ENCODE results near the gene TEAD2.

Gene TEAD2

DNA sequence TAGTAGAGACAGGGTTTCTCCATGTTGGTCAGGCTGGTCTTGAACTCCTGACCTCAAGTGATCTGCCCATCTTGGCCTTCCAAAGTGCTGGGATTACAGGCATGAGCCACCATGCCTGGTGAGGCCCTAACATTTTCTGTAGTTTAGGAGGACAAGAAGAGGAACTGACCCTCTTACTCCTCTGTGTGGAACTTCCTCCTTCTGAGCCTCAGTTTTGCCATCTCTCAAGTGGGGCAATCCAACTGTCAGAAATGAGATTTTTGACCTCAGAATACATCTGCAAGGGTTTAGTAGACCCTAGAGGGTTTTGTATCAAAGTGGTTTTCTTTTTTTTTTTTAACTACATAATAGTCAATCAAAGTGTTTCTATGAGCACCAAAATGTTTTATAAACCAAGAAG, 3.9 kb upstream of the TEAD2 start:
- Mint-ChIP-seq H3K4me3 (no peak overlapping the region), H3K9me3 (peaks cover 3% of the 10 kb centered on the region), H3K27ac (no peak overlapping the region), H3K36me3 (ENCODE audit: low read depth) (no peaks in the 10 kb centered on the region), H3K4me1 (ENCODE audit: low read depth) (peaks cover 11% of the 10 kb centered on the region), H3K27me3 (peaks cover 16% of the 10 kb centered on the region)
- no peak for DNase-seq

DNA sequence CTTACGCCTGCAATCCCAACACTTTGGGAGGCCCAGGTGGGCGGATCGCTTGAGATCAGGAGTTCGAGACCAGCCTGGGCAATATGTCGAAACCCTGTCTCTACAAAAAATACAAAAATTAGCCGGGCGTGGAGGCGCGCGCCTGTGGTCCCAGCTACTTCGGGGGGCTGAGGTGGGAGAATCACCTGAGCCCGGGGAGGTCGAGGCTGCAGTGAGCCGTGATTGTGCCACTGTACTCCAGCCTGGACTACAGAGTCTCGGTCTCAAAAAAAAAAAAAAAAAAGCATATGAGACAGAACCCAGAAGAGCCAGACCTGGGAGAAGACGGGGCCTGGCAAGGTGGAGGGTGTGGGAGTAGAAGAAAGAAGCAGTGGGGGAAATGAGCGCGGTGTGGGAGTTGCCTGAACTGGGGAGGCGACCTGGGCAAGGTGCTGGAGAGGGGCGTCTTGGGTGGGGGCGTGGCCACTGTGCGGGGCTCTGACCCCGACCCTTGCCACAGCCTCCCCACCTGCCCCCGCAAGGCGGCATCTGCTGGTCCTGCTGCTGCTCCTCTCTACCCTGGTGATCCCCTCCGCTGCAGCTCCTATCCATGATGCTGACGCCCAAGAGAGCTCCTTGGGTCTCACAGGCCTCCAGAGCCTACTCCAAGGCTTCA, 2.0 kb upstream of the TEAD2 start:
- Mint-ChIP-seq H3K27ac (no peak overlapping the region), H3K27me3 (peaks cover 22% of the 10 kb centered on the region), H3K9me3 (no peaks in the 10 kb centered on the region), H3K4me1 (ENCODE audit: low read depth) (peaks cover 12% of the 10 kb centered on the region), H3K36me3 (ENCODE audit: low read depth) (no peaks in the 10 kb centered on the region), H3K4me3 (no peak overlapping the region)
- DNase-seq = no peak

DNA sequence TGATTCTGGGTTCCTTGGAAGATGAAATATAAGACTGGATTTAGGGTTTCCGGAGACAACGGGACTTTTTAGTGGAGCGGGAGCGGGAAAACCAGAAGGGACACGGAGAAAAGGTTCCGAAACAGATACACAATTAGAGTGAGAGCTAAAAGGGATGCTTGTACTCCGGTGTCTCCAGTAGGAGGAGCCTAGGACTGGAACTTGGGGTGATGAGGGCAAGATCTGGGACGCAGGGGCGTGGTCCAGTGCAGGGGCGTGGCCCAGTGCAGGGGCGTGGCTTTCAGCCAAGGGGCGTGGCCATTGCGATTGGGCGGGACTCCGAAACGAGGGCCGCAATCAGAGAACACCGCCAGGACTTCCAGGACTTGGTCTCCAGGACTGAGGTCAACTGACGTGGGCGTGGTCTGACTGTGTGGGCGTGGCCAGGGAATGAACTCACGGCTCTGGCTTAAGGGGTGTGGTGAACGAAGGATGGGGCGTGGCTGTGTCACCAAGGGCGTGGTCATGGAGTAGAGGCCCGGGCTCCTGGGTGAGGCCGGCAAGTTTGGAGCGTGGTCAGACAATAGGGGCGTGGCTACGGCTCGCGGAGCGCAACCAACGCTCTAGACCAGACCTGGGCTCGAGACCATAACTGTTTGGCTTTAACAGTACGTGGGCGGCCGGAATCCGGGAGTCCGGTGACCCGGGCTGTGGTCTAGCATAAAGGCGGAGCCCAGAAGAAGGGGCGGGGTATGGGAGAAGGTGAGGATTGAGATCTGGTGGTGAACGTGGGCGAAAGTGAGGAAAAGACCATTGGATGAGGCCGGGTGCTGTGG, 1.3 kb upstream of the TEAD2 start, which contains the start of gene DKKL1:
TSS of gene DKKL1 (plus strand) at position 610 of the 815 bp plus-strand sequence. CDS start at position 732, 122 bp downstream.
- peaks cover 17% of the 10 kb centered on the region for H3K27me3 Mint-ChIP-seq
- peaks cover 12% of the 10 kb centered on the region for H3K4me1 Mint-ChIP-seq (ENCODE audit: low read depth)
- H3K36me3 Mint-ChIP-seq (ENCODE audit: low read depth) = no peaks in the 10 kb centered on the region
- no peak within 1 kb of the TSS for H3K27ac Mint-ChIP-seq
- DNase-seq = peak; percentile 83
- no peaks in the 10 kb centered on the region for H3K9me3 Mint-ChIP-seq
- H3K4me3 Mint-ChIP-seq = no peak within 1 kb of the TSS

DNA sequence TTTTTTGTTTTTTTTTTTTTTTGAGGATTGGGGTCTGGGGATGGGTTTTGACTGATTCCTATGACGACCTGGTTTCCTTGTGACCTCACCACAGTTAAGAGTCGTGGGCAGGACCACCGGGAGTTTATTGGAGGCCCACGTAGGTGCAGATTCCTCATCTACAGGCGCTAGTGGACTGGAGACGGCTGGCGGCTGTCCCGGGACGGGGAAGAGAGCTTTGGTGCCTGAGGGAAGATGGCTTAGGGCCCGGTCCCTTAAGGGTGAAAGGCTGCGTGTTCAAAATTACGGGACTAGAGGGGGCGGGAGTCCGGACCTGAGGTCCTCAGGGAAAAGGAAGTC, 682 bp upstream of the TEAD2 start:
- DNase-seq = peak; percentile 58
- Mint-ChIP-seq H3K4me3 (no peak overlapping the region), H3K27me3 (peaks cover 17% of the 10 kb centered on the region), H3K4me1 (ENCODE audit: low read depth) (peaks cover 12% of the 10 kb centered on the region), H3K9me3 (no peaks in the 10 kb centered on the region), H3K27ac (no peak overlapping the region), H3K36me3 (ENCODE audit: low read depth) (no peaks in the 10 kb centered on the region)

DNA sequence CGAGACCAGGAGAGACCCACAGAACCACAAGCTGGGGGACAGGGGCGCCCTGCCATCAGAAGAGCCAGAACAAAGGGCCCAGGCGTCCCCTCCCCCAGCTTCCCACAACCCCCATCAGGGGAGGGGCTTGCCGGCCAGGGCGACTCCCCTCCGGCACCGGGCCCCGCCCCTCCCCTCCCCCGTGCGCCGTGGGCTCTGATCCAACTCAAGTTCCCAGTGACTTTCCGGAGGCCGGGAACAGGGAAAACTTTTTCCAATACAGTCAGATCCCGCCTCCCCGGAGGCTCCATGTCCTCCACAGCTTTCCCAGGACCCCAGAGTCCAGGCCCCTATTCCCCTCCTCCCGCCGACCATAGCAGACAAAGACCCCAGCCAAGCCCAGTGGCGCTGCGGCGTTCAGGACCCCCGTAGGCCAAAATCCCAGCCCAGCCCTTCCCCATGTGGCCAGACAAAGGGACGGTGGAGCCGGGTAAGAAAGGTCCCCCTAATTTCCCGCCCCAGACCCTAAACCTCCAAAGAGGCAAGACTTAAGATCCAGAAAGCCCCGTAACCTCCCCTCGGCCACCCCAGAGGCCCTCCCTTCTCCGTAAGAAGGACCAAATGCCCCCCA, 673 bp downstream of the TEAD2 start:
- peak overlapping the region; percentile 45 for H3K4me3 Mint-ChIP-seq
- H3K27ac Mint-ChIP-seq = no peak overlapping the region
- H3K27me3 Mint-ChIP-seq = peaks cover 22% of the 10 kb centered on the region
- no peak for DNase-seq
- H3K4me1 Mint-ChIP-seq (ENCODE audit: low read depth) = peaks cover 12% of the 10 kb centered on the region
- no peaks in the 10 kb centered on the region for H3K36me3 Mint-ChIP-seq (ENCODE audit: low read depth)
- no peaks in the 10 kb centered on the region for H3K9me3 Mint-ChIP-seq

DNA sequence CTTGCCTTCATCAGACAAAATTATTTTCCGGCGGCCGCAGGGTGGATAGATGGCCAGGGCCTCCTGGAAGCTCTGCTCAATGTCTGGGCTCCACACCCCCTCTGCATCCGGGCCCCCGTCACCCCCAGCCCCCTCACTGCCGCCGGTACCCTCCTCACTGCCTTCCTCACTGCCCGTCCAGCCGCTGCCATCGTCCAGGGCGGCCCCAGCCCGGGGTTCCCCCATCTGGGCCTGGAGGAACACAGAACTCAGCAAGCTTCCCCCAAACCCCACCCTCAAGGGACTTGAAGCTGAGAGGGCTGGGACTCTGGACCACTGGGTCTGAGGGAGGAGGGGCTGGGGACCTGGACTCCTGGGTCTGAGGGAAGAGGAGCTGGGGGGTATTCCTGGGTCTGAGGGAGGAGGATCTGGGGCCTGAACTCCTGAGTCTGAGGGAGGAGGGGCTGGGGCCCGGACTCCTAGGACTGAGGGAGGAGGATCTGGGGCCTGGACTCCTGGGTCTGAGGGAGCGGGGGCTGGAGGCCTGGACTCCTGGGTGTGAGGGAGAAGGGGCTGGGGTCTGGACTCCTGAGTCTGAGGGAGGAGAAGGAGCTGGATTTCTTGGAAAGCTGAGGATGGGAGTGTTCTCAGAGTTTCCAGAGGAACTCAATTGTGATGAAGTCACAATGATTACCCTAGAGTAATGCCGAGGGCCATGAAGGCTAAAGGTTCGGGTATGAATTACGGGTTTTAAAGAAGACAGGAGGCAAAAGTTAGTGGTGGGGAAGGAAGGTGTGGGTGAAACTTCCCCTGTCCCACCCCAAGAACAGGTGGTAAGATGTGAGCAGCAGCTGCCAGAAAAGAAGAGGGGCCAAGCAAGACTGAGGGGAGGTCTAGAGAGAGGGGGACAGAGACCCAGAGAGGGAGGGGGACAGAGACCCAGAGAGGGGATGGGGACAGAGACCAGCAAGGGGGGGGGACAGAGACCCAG, 2.1 kb downstream of the TEAD2 start:
- H3K4me1 Mint-ChIP-seq (ENCODE audit: low read depth) = peaks cover 21% of the 10 kb centered on the region
- no peak for DNase-seq
- no peak overlapping the region for H3K27ac Mint-ChIP-seq
- H3K4me3 Mint-ChIP-seq = no peak overlapping the region
- no peaks in the 10 kb centered on the region for H3K36me3 Mint-ChIP-seq (ENCODE audit: low read depth)
- peaks cover 35% of the 10 kb centered on the region for H3K27me3 Mint-ChIP-seq
- H3K9me3 Mint-ChIP-seq = no peaks in the 10 kb centered on the region

DNA sequence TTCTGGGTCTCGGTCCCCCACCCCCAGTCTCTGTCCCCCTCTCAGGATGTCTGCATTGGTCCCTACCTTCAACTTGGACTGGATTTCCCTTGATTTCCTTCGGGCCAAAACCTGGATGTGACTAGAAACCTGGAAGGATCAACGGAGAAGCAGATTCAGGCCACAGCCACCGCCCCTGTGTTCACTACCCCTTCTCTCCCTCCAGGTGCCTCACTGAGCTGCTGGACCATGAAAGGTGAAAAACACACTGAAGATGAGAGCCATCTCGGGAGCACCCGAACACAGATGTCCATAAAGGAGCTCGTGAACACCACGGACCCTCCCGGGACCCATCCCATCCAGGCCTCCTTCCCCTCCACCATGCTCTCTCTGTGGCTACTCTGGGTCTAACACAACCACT, 5.0 kb downstream of the TEAD2 start:
- Mint-ChIP-seq H3K4me1 (ENCODE audit: low read depth) (peaks cover 18% of the 10 kb centered on the region), H3K27me3 (peaks cover 42% of the 10 kb centered on the region), H3K4me3 (no peak overlapping the region), H3K27ac (no peak overlapping the region), H3K36me3 (ENCODE audit: low read depth) (no peaks in the 10 kb centered on the region), H3K9me3 (no peaks in the 10 kb centered on the region)
- no peak for DNase-seq

DNA sequence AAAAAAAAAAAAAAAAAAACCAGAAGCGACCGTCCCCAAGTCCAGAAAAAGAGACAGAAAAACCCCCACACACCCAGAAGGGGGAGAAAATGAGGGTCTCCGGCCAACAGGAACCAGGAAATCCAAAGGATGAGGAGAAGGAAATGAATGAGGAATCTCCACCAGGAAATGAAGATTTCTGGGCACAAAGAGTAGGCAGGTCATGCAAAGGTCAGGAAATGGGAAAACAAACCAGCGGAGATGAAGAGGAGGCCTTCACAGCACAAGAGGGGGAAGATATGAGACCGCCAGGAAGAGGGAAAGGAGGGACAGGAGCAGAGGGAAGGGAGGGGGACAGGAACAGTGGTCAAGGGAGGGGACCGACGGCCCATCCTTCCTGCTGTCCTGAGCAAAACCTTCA, 5.8 kb downstream of the TEAD2 start:
- Mint-ChIP-seq H3K36me3 (ENCODE audit: low read depth) (no peaks in the 10 kb centered on the region), H3K4me1 (ENCODE audit: low read depth) (peaks cover 12% of the 10 kb centered on the region), H3K27ac (no peak overlapping the region), H3K4me3 (no peak overlapping the region), H3K27me3 (peaks cover 42% of the 10 kb centered on the region), H3K9me3 (no peaks in the 10 kb centered on the region)
- no peak for DNase-seq

DNA sequence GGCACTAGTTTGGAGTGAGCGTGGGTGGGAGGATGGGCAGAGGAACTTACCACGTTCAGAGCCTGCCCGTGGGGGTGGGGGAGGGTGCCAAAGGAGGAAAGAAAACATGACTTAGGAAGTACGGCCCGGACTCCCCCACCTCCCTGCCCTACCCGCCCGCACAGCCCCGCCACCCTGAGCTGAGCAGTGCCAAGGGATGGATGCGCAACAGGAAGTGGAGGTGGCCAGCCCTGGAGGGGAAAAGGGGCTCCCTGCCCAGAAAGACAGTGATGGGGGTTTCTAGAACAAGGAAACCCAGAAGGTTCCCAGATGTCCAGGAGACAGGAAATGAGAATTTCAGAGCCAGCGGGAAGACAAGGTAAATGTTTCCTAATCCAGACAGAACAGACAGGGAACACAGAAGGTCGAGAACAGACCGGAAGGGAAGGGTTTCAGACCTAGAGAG, 6.3 kb downstream of the TEAD2 start:
- DNase-seq = no peak
- Mint-ChIP-seq H3K9me3 (no peaks in the 10 kb centered on the region), H3K4me3 (no peak overlapping the region), H3K4me1 (ENCODE audit: low read depth) (peaks cover 9% of the 10 kb centered on the region), H3K36me3 (ENCODE audit: low read depth) (no peaks in the 10 kb centered on the region), H3K27ac (no peak overlapping the region), H3K27me3 (peaks cover 39% of the 10 kb centered on the region)

DNA sequence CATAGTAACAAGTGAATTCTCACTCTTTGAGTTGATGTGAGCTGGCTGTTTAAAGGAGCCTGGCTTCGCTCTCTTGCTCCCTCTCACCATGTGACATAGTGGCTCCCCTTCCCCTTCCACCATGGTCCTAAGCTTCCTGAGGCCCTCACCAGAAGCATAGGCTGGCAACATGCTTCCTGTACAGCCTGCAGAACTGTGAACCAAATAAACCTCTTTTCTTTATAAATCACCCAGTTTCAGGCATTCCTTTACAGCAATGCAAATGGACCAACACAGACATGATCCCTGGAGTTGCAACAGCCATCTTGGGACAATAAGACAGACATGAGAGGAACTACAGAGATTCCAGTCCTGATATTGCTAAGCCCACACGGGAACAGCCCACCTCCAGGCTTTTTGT, 12.6 kb downstream of the TEAD2 start:
- Mint-ChIP-seq H3K9me3 (no peaks in the 10 kb centered on the region), H3K27ac (no peak overlapping the region), H3K4me3 (no peak overlapping the region), H3K27me3 (peaks cover 2% of the 10 kb centered on the region), H3K4me1 (ENCODE audit: low read depth) (peaks cover 3% of the 10 kb centered on the region), H3K36me3 (ENCODE audit: low read depth) (no peaks in the 10 kb centered on the region)
- DNase-seq = no peak

DNA sequence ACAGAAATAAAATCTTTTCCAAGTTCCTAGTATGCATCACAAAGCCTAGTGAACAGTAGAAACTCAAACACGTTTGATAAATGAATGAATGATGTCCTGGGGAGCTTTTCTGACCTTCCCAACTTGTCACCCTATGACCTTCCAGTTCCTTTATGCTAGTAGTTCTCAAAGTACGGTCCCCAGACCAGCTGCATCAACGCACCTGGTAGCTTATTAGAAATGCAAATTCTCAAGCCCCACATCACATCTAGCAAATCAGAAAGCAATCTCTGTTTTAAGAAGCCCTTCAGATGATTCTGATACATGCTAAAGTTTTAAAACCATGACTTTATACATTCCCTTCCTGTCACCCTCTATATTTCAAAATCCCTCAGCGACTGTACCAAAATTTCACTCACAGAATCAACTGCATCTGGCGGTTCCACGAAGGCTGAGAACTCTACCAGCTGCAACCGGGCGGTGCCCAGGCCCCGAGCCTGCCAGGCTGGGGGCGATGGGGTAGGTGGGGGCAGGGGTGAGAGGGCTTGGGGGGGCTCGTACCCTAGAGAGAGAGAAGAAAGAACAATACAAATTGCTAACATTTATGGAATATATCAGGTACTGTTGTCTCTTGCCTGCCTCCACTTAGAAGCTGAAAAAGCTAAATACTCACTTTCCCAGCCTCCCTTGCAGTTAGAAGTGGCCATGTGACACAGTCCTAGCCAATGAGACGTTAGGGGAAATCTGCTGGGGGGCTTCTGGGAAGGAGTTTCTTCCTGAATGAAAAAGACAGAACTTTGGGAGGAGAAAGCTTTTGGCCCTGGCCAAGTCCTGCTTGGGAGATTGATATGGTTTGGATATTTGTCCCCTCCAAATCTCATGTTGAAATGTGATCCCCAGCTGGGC, 13.7 kb downstream of the TEAD2 start:
- H3K27ac Mint-ChIP-seq = no peak overlapping the region
- H3K9me3 Mint-ChIP-seq = no peaks in the 10 kb centered on the region
- peaks cover 4% of the 10 kb centered on the region for H3K4me1 Mint-ChIP-seq (ENCODE audit: low read depth)
- H3K27me3 Mint-ChIP-seq = no peaks in the 10 kb centered on the region
- H3K36me3 Mint-ChIP-seq (ENCODE audit: low read depth) = no peaks in the 10 kb centered on the region
- no peak overlapping the region for H3K4me3 Mint-ChIP-seq
- DNase-seq = no peak

DNA sequence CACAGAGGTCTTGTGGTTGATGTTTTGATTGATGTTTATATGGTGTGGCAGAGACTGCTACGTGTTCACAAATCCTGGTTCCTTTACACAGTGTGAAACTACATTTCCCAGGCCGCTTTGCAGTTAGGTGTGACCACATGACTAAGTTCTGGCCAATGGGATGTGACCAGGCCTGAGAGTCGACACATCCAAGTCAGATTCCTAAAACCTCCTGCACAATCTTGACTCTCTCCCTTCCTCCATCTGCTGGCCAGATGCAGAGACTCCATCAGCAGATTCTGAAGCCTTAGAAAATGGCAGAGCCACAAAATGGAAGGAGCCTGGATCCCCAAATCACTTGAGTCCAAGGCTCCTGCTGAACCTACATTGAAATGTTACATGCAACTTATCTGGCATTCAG, 14.4 kb downstream of the TEAD2 start:
- Mint-ChIP-seq H3K36me3 (ENCODE audit: low read depth) (no peaks in the 10 kb centered on the region), H3K27ac (no peak overlapping the region), H3K4me3 (no peak overlapping the region)

DNA sequence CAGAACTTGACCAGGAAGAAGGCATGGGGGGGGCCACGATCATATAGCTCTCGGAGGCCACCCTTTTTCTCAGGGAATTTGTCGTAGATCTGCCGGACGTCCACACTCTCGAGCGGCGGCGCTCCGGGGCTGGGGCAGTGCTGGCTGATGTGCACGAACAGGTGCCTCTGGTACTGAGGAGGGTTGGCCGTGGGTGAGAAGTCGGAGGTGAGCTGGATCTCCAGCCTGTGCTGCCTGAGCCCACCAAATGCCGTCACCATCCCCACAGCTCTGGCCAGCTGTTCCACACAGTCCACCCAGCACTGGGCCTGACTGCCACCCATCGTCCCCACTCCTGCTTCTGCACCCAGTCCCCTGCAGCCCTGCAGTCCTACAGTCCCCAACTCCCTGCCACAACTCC, 15.0 kb downstream of the TEAD2 start:
- no peak overlapping the region for H3K27ac Mint-ChIP-seq
- no peaks in the 10 kb centered on the region for H3K27me3 Mint-ChIP-seq
- H3K4me1 Mint-ChIP-seq (ENCODE audit: low read depth) = peaks cover 4% of the 10 kb centered on the region
- H3K4me3 Mint-ChIP-seq = no peak overlapping the region
- no peak for DNase-seq
- H3K36me3 Mint-ChIP-seq (ENCODE audit: low read depth) = no peaks in the 10 kb centered on the region
- H3K9me3 Mint-ChIP-seq = no peaks in the 10 kb centered on the region

More for the DNA sequence above, 14.4 kb downstream of the TEAD2 start:
- peaks cover 4% of the 10 kb centered on the region for H3K4me1 Mint-ChIP-seq (ENCODE audit: low read depth)
- no peaks in the 10 kb centered on the region for H3K9me3 Mint-ChIP-seq
- no peaks in the 10 kb centered on the region for H3K27me3 Mint-ChIP-seq
- no peak for DNase-seq
